SK-N-SH (cell line): ENCODE results near the gene PLXND1.

ENCODE experiments used
- CHD2 ChIP-seq: fragments of 150-350 bp; IDR thresholded peaks from 2 replicates; pipeline ENCODE4 v1.6.1; 2018; ENCODE audit warnings: low read length; ENCODE audit not compliant: partially characterized antibody
- CTCF ChIP-seq: fragments of 200-600 bp; sonication (generic); IDR thresholded peaks from 2 replicates; pipeline ENCODE4 v1.6.1; 2017; ENCODE audit warnings: antibody characterized with exemption, mild to moderate bottlenecking, moderate library complexity
- ELF1 ChIP-seq: IDR thresholded peaks from 2 replicates; pipeline ENCODE4 v1.4.0; 2012
- FOXM1 ChIP-seq: IDR thresholded peaks from 2 replicates; pipeline ENCODE4 v1.4.0; 2012; ENCODE audit warnings: low read depth, mild to moderate bottlenecking
- JUND ChIP-seq: IDR thresholded peaks from 2 replicates; pipeline ENCODE4 v1.4.0; 2012
- RAD21 ChIP-seq: IDR thresholded peaks from 2 replicates; pipeline ENCODE4 v1.6.1; 2012; ENCODE audit warnings: mild to moderate bottlenecking, low read length
- RFX5 ChIP-seq: IDR thresholded peaks from 2 replicates; pipeline ENCODE4 v1.6.1; 2012; ENCODE audit warnings: mild to moderate bottlenecking, improper control_type of control experiment, low read length
- RXRA ChIP-seq: IDR thresholded peaks from 2 replicates; pipeline ENCODE4 v1.4.0; 2012; ENCODE audit warnings: low read depth, mild to moderate bottlenecking, borderline replicate concordance
- USF1 ChIP-seq: IDR thresholded peaks from 2 replicates; pipeline ENCODE4 v1.4.0; 2012; ENCODE audit warnings: low read depth, borderline replicate concordance
- YY1 ChIP-seq: IDR thresholded peaks from 2 replicates; pipeline ENCODE4 v1.4.0; 2012; ENCODE audit warnings: low read depth, mild to moderate bottlenecking

- TF ChIP-seq FOXM1 (no peak), ELF1 (no peak), CTCF (no peak), CHD2 (no peak), JUND (no peak), USF1 (no peak), YY1 (no peak), RFX5 (no peak), RXRA (no peak), RAD21 (no peak)
These were observed 6.9 kb upstream of the PLXND1 start for GRCh38 chr3:129613367-129613740.
